Skin of body (tissue), 2 donors: ENCODE data around the gene ZDHHC11. TPM values are rescaled to one million over a fixed set of nuclear protein-coding genes. Genes with fewer than 3 reads are reported as not detected.
"Not testable (repeated sequence)": the region's sequence is repeated elsewhere in the genome, so short reads cannot be mapped to it uniquely, and the experiment has no call there.

Source experiments
- DNase-seq: peaks from one replicate; lab custom pipeline; 2025; lab: John Stamatoyannopoulos, UW
- total RNA-seq: library from RNA; depleted of rRNA; stranded (reverse); fragments of >200 nt; gene quantifications from one replicate; pipeline ENCODE4 v1.2.3, GENCODE V29; 2014

ZDHHC11 gene
- total RNA-seq, 1 donor from 2014 or later = 4.1 TPM

DNA sequence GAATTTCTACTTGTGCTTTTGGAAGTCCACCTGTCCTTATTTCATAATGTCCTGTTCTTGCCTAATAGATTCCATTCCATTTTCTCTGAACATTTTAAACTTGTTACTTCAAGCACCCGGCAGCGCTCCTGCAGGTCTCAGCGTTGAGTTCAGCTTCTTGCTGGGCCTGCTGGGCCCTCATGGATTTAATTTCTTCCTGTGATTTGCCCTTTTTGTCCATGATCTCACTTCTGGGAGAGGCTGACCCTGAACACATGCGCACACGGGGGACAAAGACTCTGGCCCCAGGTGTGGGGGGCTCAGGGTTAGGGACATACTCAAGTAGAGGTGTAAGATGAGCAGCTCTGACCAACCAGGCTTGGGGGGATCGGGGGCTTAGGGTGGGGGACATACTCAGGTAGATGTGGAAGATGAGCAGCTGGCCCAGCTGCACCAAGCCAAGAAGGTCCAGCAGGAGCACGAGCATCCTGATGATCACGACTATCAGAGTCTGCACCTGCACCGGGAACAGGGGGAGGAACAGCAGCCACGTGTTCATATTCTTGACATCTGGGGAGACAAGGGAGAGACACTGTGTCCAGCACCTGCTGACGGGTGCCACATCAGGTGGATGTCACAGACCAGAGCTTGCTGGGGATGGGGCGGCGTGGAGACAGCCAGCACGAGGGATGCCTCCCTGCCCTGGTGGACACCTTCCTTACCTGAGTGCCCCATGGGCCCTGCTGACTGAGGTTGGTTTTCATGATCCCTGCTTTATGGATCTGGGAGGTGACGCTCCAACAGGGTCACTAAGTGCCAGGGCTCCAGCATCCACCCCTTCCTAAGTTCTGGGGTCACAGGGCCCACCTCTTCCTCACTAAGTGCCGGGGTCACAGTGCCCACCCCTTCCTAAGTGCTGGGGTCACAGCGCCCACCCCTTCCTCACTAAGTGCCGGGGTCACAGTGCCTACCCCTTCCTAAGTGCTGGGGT is 102.5 kb downstream of the ZDHHC11 start:
- not testable (repeated sequence) for DNase-seq

DNA sequence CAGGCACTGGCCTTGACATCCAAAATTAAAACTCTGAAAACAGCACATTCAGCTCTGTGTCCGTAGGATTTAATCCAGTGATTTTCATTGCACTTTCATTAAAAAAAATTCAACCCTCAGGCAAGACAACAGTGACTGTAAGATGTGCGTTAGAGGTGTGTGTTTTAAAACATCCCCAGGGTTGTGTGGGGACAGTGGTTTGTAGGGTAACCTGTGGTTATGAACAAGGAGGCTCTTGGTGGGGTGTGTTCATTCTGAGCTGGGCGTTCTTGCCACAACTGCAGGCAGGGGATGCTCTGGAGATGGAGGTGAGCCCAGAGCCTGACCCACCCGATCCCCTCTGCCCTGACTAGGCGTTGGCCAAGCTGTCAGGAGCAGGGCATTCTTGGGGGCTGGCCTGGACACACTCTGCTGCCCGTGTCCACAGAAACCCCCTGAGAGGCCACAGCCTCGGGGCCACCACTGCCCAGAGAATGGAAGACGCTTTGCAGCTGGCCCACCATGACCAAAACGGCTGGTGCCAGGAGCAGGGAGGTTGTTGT is 103.4 kb downstream of the ZDHHC11 start:
- DNase-seq = not testable (repeated sequence)

DNA sequence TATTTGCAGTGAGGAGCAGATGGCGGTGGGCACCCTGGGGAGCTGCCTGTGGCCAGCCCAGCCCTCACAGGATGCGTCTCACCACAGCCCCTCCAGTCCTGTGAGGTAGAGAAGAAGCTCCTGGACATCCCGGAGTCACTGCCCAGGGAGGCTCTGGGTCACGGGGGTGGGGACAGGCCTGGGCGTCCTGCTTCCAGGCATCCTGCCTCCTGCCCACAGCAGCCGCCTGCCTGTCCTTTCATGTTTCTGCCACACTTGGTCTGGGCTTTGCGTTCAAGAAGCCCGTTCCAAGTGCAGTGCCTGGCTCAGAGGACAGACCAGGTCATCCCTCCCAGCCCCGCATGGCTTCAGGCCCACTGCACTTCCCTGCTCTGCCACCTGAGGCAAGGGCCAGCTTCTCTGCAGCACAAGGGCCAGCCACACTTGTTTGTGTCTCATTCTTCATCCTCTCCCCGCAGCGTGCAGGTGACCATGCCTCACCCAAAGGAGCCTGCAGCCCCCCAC is 104.5 kb downstream of the ZDHHC11 start:
- DNase-seq = no peak

Other genes starting within 250 kb of the ZDHHC11 start
- gene CEP72, start 238.6 kb downstream of the ZDHHC11 start, total RNA-seq = 4.4 TPM
- gene TPPP, start 157.6 kb downstream of the ZDHHC11 start, total RNA-seq = 1.1 TPM
- gene ZDHHC11B, start 66.3 kb downstream of the ZDHHC11 start, total RNA-seq = 0.89 TPM
- 33.9 TPM for gene BRD9, start 41.8 kb upstream of the ZDHHC11 start, total RNA-seq
- gene TRIP13, start 41.9 kb upstream of the ZDHHC11 start, total RNA-seq = 6.5 TPM
- gene NKD2, start 157.8 kb upstream of the ZDHHC11 start, total RNA-seq = 12.7 TPM